Germinal center (tissue), 1 donor: Measurements from ENCODE around the gene ASB4.

Source experiments
- DNase-seq: peaks from one replicate; pipeline ENCODE4 v3.0.0; 2012; ENCODE audit warnings: mixed read lengths, low spot score

The ASB4 gene

GRCh38 chr7:95526128-95526738, 40.5 kb downstream of the ASB4 start:
- DNase-seq, result no peak

- DNase-seq, result peak; percentile 27
Measured at GRCh38 chr7:95527033-95527775, 41.5 kb downstream of the ASB4 start.

- no peak for DNase-seq
Measured at GRCh38 chr7:95527776-95528250, 42.1 kb downstream of the ASB4 start.

GRCh38 chr7:95529701-95530100, 44.0 kb downstream of the ASB4 start:
- no peak for DNase-seq

- DNase-seq, result no peak
Measured at GRCh38 chr7:95530881-95531280, 45.1 kb downstream of the ASB4 start.

- DNase-seq, result no peak
Measured at GRCh38 chr7:95531605-95532219, 46.0 kb downstream of the ASB4 start.

- DNase-seq, result no peak
Measured at GRCh38 chr7:95534796-95535195, 49.1 kb downstream of the ASB4 start.

- no peak for DNase-seq
Measured at GRCh38 chr7:95535662-95536061, 49.9 kb downstream of the ASB4 start.

GRCh38 chr7:95536656-95537311, 51.0 kb downstream of the ASB4 start:
- DNase-seq, result no peak

- no peak for DNase-seq
Measured at GRCh38 chr7:95537468-95537867, 51.7 kb downstream of the ASB4 start.

- DNase-seq, result no peak
Measured at GRCh38 chr7:95539426-95539825, 53.7 kb downstream of the ASB4 start.

GRCh38 chr7:95540366-95540765, 54.6 kb downstream of the ASB4 start:
- no peak for DNase-seq

- DNase-seq, result no peak
Measured at GRCh38 chr7:95543312-95543711, 57.6 kb downstream of the ASB4 start.

- no peak for DNase-seq
Measured at GRCh38 chr7:95544171-95544570, 58.4 kb downstream of the ASB4 start.

- no peak for DNase-seq
Measured at GRCh38 chr7:95545007-95545615, 59.4 kb downstream of the ASB4 start.

- no peak for DNase-seq
Measured at GRCh38 chr7:95545673-95546072, 59.9 kb downstream of the ASB4 start.

GRCh38 chr7:95546647-95547046, 60.9 kb downstream of the ASB4 start:
- DNase-seq, result no peak

- DNase-seq, result no peak
Measured at GRCh38 chr7:95547361-95548348, 61.9 kb downstream of the ASB4 start.

GRCh38 chr7:95549818-95550529, 64.2 kb downstream of the ASB4 start:
- no peak for DNase-seq

GRCh38 chr7:95550546-95550945, 64.8 kb downstream of the ASB4 start:
- no peak for DNase-seq
